HepG2 (cell line): ENCODE results near the gene PIGZ. TPM values are rescaled to one million over a fixed set of nuclear protein-coding genes. Genes with fewer than 3 reads are reported as not detected.

Source experiments
- ATAC-seq: fragments of 200-7000 bp; cut with Tn5 transposase; 3 replicates; pipeline ENCODE4 v1.9.1; 2020; ENCODE audit warnings: mild to moderate bottlenecking, moderate library complexity
- BruUV-seq: library from RNA; stranded (reverse); fragments of 400-500 nt; replicated peaks from 2 replicates; lab custom pipeline; 2021; lab: Mats Ljungman, UMichigan
- CTCF ChIA-PET: fragments of 300-600 bp; formaldehyde crosslinking; extraction: SDS; loops from one replicate; lab custom pipeline; 2021; ENCODE audit warnings: low total read pairs, inconsistent platforms, low intra/inter-chr PET ratio; lab: Yijun Ruan, JAX
- POLR2A ChIA-PET: fragments of 350-600 bp; sonication (Branson Sonifier 250); formaldehyde crosslinking; loops from one replicate; lab custom pipeline; 2020; ENCODE audit warnings: antibody characterized with exemption, inconsistent platforms; lab: Yijun Ruan, JAX
- DNase-seq: peaks from one replicate; pipeline ENCODE4 v3.0.0-alpha.2; 2015; ENCODE audit warnings: low spot score
- FAIRE-seq: peaks from 3 replicates; lab custom pipeline; 2011; peaks lifted over from hg19 to GRCh38; lab: Jason Lieb, UNC
- H2AFZ ChIP-seq: one replicate; pipeline ENCODE4 v1.6.1; 2011; ENCODE audit warnings: low read length, inconsistent platforms
- H3K27ac ChIP-seq: fragments of 300-600 bp; 3 replicates; pipeline ENCODE4 v1.8.0; 2011; ENCODE audit warnings: mixed run types, mild to moderate bottlenecking, mixed read lengths, low read length, inconsistent platforms; ENCODE audit not compliant: insufficient read depth; ENCODE audit errors: extremely low read length
- H3K27me3 ChIP-seq, 2 experiments: fragments of 200-600 bp in 1 of 2; 2 replicates in 1 of 2; 3 replicates in 1 of 2; pipeline versions ENCODE4 v1.6.0 to v1.8.0; 2011; ENCODE audit warnings: low read length in 2 of 2, mild to moderate bottlenecking in 2 of 2, moderate library complexity in 2 of 2, inconsistent platforms in 1 of 2; ENCODE audit not compliant: insufficient read depth in 2 of 2, control insufficient read depth in 1 of 2
- H3K36me3 ChIP-seq, 2 experiments: fragments of 200-600 bp in 1 of 2; replicated peaks in 1 of 2; 2 replicates in 1 of 2; 3 replicates in 1 of 2; pipeline versions ENCODE4 v1.5.1 to v1.8.0; 2011; ENCODE audit warnings: low read length in 2 of 2, inconsistent platforms in 1 of 2; ENCODE audit not compliant: insufficient read depth in 2 of 2, control insufficient read depth in 1 of 2
- H3K4me1 ChIP-seq: 2 replicates; pipeline ENCODE4 v1.5.1; 2012; ENCODE audit warnings: low read length, inconsistent platforms; ENCODE audit not compliant: insufficient read depth
- H3K4me2 ChIP-seq: 2 replicates; pipeline ENCODE4 v1.6.0; 2011; ENCODE audit warnings: low read depth, low read length, inconsistent platforms
- H3K4me3 ChIP-seq, 3 experiments: fragments of 200-600 bp in 1 of 3; sonication (generic), shearing (Covaris generic) in 1 of 3; replicated peaks in 1 of 3; 2 replicates each; pipeline ENCODE4 v1.5.1; 2011 to 2016; ENCODE audit warnings: low read length in 3 of 3, inconsistent platforms in 2 of 3, low read depth in 2 of 3, mild to moderate bottlenecking in 2 of 3, control low read depth in 1 of 3, mixed read lengths in 1 of 3; ENCODE audit not compliant: insufficient read depth in 1 of 3
- H3K79me2 ChIP-seq: one replicate; pipeline ENCODE4 v1.6.1; 2011; ENCODE audit warnings: low read length, inconsistent platforms; ENCODE audit not compliant: insufficient read depth
- H3K9ac ChIP-seq: 2 replicates; pipeline ENCODE4 v1.6.0; 2011; ENCODE audit warnings: mild to moderate bottlenecking, low read depth, low read length, inconsistent platforms; ENCODE audit not compliant: insufficient read depth
- H3K9me3 ChIP-seq: 2 replicates; pipeline ENCODE4 v1.5.1; 2012; ENCODE audit warnings: mild to moderate bottlenecking, low read length
- H4K20me1 ChIP-seq: 2 replicates; pipeline ENCODE4 v1.6.0; 2011; ENCODE audit warnings: inconsistent platforms, mild to moderate bottlenecking, low read length, moderate library complexity; ENCODE audit not compliant: insufficient read depth
- POGZ ChIP-seq: sonication (generic); formaldehyde crosslinking; IDR thresholded peaks from 2 replicates; pipeline ENCODE4 v1.4.0; 2020; ENCODE audit warnings: mild to moderate bottlenecking, missing genetic modification reagents
- RAD21 ChIP-seq: fragments of 450-650 bp; formaldehyde crosslinking; IDR thresholded peaks from 2 replicates; pipeline ENCODE4 v1.5.0; 2020; ENCODE audit warnings: mild to moderate bottlenecking
- SIN3B ChIP-seq: fragments of 150-350 bp; IDR thresholded peaks from 2 replicates; pipeline ENCODE4 v1.6.1; 2014; ENCODE audit warnings: low read length
- SMARCE1 ChIP-seq: fragments of 450-650 bp; IDR thresholded peaks from 2 replicates; pipeline ENCODE4 v1.6.1; 2017; ENCODE audit warnings: borderline replicate concordance
- SP140L ChIP-seq: sonication (generic); formaldehyde crosslinking; IDR thresholded peaks from 2 replicates; pipeline ENCODE4 v1.4.0; 2020; ENCODE audit warnings: missing genetic modification reagents, borderline replicate concordance
- TCF7L2 ChIP-seq: IDR thresholded peaks from 2 replicates; pipeline ENCODE4 v1.6.1; 2011; ENCODE audit warnings: mild to moderate bottlenecking, low read depth, low read length, moderate library complexity
- ZNF615 ChIP-seq: sonication (generic); formaldehyde crosslinking; IDR thresholded peaks from 2 replicates; pipeline ENCODE4 v1.5.0; 2020; ENCODE audit warnings: mild to moderate bottlenecking, missing genetic modification reagents, borderline replicate concordance
- WGBS: methylation state at CpG from one replicate; pipeline ENCODE4 v1.1.6; 2017; ENCODE audit warnings: low lambda C conversion rate; 5-methylcytosine and 5-hydroxymethylcytosine counted together
- in situ Hi-C: cut with HindIII; loops from 2 replicates; pipeline ENCODE4 v1.10.0; 2017; ENCODE audit warnings: low pct_unique_long_range_greater_than_20kb; ENCODE audit not compliant: extremely low pct_ligation_motif_present
- intact Hi-C: fragments of 100-400 bp; cut with micrococcal nuclease; formaldehyde crosslinking; loops from one replicate; pipeline ENCODE4 v1.10.0; 2022; ENCODE audit not compliant: unreplicated experiment
- polyA plus RNA-seq, 8 experiments: library from polyadenylated mRNA; depleted of rRNA in 3 of 8; stranded (reverse) in 7 of 8; unstranded in 1 of 8; fragments of >200 nt; fragmentation: Illumina TruSeq in 4 of 8; extraction: Trizol in 4 of 8; gene quantifications; 2 replicates each; pipeline versions ENCODE4 v1.2.1 to v1.2.3, GENCODE V29; 2011 to 2016; ENCODE audit warnings: low read depth in 4 of 8, missing spikeins in 1 of 8, mixed read lengths in 1 of 8; ENCODE audit not compliant: insufficient read depth in 1 of 8
- total RNA-seq, 5 experiments: library from RNA; depleted of rRNA; stranded (reverse); fragments of >200 nt; fragmentation: Illumina TruSeq; extraction: Trizol; gene quantifications; 2 replicates each; pipeline ENCODE4 v1.2.3, GENCODE V29; 2016; ENCODE audit warnings: low read depth in 1 of 5
- TF ChIP-seq, protein P1 (sequence below): sonication (generic); formaldehyde crosslinking; conservative IDR thresholded peaks from 2 replicates; pipeline ENCODE4 v1.4.0; 2020; ENCODE audit warnings: mild to moderate bottlenecking, missing genetic modification reagents, moderate library complexity
- TF ChIP-seq, protein P2 (sequence below): sonication (generic); formaldehyde crosslinking; IDR thresholded peaks from 2 replicates; pipeline ENCODE4 v1.4.0; 2020; ENCODE audit warnings: missing genetic modification reagents
- TF ChIP-seq, protein P3 (sequence below): sonication (generic); formaldehyde crosslinking; IDR thresholded peaks from 2 replicates; pipeline ENCODE4 v1.4.0; 2020; ENCODE audit warnings: missing genetic modification reagents, mild to moderate bottlenecking, borderline replicate concordance
- TF ChIP-seq, protein P4 (sequence below): sonication (generic); formaldehyde crosslinking; IDR thresholded peaks from 2 replicates; pipeline ENCODE4 v1.8.0; 2022; ENCODE audit warnings: mild to moderate bottlenecking, missing genetic modification reagents
- TF ChIP-seq, protein P5 (sequence below): sonication (generic); formaldehyde crosslinking; IDR thresholded peaks from 2 replicates; pipeline ENCODE4 v1.5.1; 2020; ENCODE audit warnings: mild to moderate bottlenecking, missing genetic modification reagents, moderate library complexity

The PIGZ gene
- total and polyA plus RNA-seq, 2 of the 13 experiments (the other 11 are each of a cell fraction or from before 2014, with no cell fraction given): 4.7 to 60.5 TPM

DNA sequence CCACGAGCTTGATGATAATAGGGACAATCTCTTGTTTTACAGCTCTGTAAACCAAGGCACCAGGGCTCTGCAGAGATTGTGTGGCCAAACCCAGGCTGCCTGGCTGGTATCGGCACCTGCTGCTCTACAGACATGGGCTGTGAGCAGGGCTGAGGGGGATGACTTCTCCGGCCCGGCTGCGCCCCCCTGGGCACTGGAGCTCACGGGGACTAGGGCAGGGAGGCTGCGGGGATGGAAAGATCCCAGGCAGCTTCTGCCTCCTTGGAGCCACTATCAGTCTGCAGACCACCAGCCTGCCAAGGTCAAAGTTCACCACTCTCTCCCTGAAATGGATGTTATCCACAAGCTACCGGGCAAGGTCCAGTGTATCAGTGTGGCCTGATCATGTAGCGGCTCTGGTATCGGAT lies 22.0 kb upstream of the PIGZ start:
- H3K4me1 ChIP-seq: peaks cover 78% of the 10 kb centered on the region
- no peak overlapping the region for H3K9ac ChIP-seq
- peak overlapping the region; percentile 87 for H3K4me2 ChIP-seq
- H3K27ac ChIP-seq: no peak overlapping the region
- WGBS: 55% methylated on average over 8 of the region's 10 CpGs
- no peaks in the 10 kb centered on the region for H3K27me3 ChIP-seq
- H4K20me1 ChIP-seq: no peaks in the 10 kb centered on the region
- peak; percentile 30 for ATAC-seq
- in situ Hi-C loops (loop anchor here (25.0 kb wide), 1 partner anchor 522 kb away; no protein-coding TSS in a partner anchor), intact Hi-C loops (no loop called here)
- H2AFZ ChIP-seq: no peak overlapping the region
- H3K4me3 ChIP-seq: peak overlapping the region in 1 of 3 experiments; percentile 57; a peak in 2 of 6 replicates
- CTCF ChIA-PET: no interaction called here
- BruUV-seq: no TSS peak
- no peaks in the 10 kb centered on the region for H3K79me2 ChIP-seq
- H3K9me3 ChIP-seq: no peaks in the 10 kb centered on the region
- peak; percentile 39 for FAIRE-seq
- POLR2A ChIA-PET: interaction anchor here (1.1 to 1.6 kb wide), 2 partner anchors 14 to 41 kb away, joined by 3 to 6 read pairs; no protein-coding TSS in a partner anchor
- H3K36me3 ChIP-seq: no peaks in the 10 kb centered on the region
- DNase-seq: peak; percentile 43
- TF ChIP-seq SP140L: no peak
- no peak for TF ChIP-seq TCF7L2
- TF ChIP-seq, protein P1, sequence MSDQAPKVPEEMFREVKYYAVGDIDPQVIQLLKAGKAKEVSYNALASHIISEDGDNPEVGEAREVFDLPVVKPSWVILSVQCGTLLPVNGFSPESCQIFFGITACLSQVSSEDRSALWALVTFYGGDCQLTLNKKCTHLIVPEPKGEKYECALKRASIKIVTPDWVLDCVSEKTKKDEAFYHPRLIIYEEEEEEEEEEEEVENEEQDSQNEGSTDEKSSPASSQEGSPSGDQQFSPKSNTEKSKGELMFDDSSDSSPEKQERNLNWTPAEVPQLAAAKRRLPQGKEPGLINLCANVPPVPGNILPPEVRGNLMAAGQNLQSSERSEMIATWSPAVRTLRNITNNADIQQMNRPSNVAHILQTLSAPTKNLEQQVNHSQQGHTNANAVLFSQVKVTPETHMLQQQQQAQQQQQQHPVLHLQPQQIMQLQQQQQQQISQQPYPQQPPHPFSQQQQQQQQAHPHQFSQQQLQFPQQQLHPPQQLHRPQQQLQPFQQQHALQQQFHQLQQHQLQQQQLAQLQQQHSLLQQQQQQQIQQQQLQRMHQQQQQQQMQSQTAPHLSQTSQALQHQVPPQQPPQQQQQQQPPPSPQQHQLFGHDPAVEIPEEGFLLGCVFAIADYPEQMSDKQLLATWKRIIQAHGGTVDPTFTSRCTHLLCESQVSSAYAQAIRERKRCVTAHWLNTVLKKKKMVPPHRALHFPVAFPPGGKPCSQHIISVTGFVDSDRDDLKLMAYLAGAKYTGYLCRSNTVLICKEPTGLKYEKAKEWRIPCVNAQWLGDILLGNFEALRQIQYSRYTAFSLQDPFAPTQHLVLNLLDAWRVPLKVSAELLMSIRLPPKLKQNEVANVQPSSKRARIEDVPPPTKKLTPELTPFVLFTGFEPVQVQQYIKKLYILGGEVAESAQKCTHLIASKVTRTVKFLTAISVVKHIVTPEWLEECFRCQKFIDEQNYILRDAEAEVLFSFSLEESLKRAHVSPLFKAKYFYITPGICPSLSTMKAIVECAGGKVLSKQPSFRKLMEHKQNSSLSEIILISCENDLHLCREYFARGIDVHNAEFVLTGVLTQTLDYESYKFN (CRISPR knock-in tag): 0 out of 2 replicates have a peak, but pooled peaks have one; percentile 39
- TF ChIP-seq, protein P2, sequence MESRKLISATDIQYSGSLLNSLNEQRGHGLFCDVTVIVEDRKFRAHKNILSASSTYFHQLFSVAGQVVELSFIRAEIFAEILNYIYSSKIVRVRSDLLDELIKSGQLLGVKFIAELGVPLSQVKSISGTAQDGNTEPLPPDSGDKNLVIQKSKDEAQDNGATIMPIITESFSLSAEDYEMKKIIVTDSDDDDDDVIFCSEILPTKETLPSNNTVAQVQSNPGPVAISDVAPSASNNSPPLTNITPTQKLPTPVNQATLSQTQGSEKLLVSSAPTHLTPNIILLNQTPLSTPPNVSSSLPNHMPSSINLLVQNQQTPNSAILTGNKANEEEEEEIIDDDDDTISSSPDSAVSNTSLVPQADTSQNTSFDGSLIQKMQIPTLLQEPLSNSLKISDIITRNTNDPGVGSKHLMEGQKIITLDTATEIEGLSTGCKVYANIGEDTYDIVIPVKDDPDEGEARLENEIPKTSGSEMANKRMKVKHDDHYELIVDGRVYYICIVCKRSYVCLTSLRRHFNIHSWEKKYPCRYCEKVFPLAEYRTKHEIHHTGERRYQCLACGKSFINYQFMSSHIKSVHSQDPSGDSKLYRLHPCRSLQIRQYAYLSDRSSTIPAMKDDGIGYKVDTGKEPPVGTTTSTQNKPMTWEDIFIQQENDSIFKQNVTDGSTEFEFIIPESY (CRISPR knock-in tag): peak; percentile 62
- no peak for TF ChIP-seq RAD21 (CRISPR knock-in tag)
- TF ChIP-seq SIN3B: no peak
- TF ChIP-seq, protein P3, sequence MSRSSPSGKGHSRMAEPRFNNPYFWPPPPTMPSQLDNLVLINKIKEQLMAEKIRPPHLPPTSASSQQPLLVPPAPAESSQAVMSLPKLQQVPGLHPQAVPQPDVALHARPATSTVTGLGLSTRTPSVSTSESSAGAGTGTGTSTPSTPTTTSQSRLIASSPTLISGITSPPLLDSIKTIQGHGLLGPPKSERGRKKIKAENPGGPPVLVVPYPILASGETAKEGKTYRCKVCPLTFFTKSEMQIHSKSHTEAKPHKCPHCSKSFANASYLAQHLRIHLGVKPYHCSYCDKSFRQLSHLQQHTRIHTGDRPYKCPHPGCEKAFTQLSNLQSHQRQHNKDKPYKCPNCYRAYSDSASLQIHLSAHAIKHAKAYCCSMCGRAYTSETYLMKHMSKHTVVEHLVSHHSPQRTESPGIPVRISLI (CRISPR knock-in tag): no peak
- TF ChIP-seq POGZ (CRISPR knock-in tag): no peak
- TF ChIP-seq, protein P4, sequence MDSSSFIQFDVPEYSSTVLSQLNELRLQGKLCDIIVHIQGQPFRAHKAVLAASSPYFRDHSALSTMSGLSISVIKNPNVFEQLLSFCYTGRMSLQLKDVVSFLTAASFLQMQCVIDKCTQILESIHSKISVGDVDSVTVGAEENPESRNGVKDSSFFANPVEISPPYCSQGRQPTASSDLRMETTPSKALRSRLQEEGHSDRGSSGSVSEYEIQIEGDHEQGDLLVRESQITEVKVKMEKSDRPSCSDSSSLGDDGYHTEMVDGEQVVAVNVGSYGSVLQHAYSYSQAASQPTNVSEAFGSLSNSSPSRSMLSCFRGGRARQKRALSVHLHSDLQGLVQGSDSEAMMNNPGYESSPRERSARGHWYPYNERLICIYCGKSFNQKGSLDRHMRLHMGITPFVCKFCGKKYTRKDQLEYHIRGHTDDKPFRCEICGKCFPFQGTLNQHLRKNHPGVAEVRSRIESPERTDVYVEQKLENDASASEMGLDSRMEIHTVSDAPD: 0 out of 2 replicates have a peak, but pooled peaks have one; percentile 17
- no peak for TF ChIP-seq ZNF615 (CRISPR knock-in tag)
- no peak for TF ChIP-seq SMARCE1
- TF ChIP-seq, protein P5, sequence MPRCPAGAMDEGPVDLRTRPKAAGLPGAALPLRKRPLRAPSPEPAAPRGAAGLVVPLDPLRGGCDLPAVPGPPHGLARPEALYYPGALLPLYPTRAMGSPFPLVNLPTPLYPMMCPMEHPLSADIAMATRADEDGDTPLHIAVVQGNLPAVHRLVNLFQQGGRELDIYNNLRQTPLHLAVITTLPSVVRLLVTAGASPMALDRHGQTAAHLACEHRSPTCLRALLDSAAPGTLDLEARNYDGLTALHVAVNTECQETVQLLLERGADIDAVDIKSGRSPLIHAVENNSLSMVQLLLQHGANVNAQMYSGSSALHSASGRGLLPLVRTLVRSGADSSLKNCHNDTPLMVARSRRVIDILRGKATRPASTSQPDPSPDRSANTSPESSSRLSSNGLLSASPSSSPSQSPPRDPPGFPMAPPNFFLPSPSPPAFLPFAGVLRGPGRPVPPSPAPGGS (CRISPR knock-in tag): no peak
